SK-N-SH (cell line): ENCODE data around the gene COL23A1. TPM values are rescaled to one million over a fixed set of nuclear protein-coding genes. Genes with fewer than 3 reads are reported as not detected.

Experiments used
- CTCF ChIA-PET: fragments of 300-600, 350-600 bp; formaldehyde crosslinking; extraction: SDS; loops from one replicate; lab custom pipeline; 2021; lab: Yijun Ruan, JAX
- POLR2A ChIA-PET: fragments of 350-600 bp; sonication (Branson Sonifier 250); formaldehyde crosslinking; extraction: SDS; loops from one replicate; lab custom pipeline; 2020; ENCODE audit warnings: antibody characterized with exemption, inconsistent platforms; lab: Yijun Ruan, JAX
- DNase-seq: peaks from one replicate; pipeline ENCODE4 v3.0.0; 2012
- H2AFZ ChIP-seq: fragments of 200-600 bp; sonication (generic); 2 replicates; pipeline ENCODE4 v1.8.1; 2016; ENCODE audit warnings: antibody characterized with exemption, mild to moderate bottlenecking, low read depth
- H3F3A ChIP-seq: fragments of 200-600 bp; sonication (generic); replicated peaks from 2 replicates; pipeline ENCODE3; 2016; ENCODE audit warnings: antibody characterized with exemption, mild to moderate bottlenecking; ENCODE audit not compliant: insufficient read depth
- H3K27ac ChIP-seq, 2 experiments: fragments of 200-500 bp in 1 of 2; fragments of 200-600 bp in 1 of 2; sonication (Bioruptor generic) in 1 of 2; sonication (generic), shearing (Covaris generic) in 1 of 2; 2 replicates each; pipeline versions ENCODE4 v1.5.1 to v1.6.1; 2014 to 2016; ENCODE audit warnings: low read depth in 2 of 2, inconsistent platforms in 1 of 2, low read length in 1 of 2, mild to moderate bottlenecking in 1 of 2, mixed read lengths in 1 of 2
- H3K27me3 ChIP-seq: fragments of 200-600 bp; sonication (generic), shearing (Covaris generic); 2 replicates; pipeline ENCODE4 v1.6.1; 2016; ENCODE audit warnings: mixed run types; ENCODE audit not compliant: insufficient read depth
- H3K36me3 ChIP-seq, 2 experiments: fragments of 200-500 bp in 1 of 2; fragments of 200-600 bp in 1 of 2; sonication (Bioruptor generic) in 1 of 2; sonication (generic) in 1 of 2; replicated peaks in 1 of 2; 2 replicates each; pipeline versions ENCODE3 to v1.5.1; 2014 to 2016; ENCODE audit warnings: low read length in 1 of 2, mild to moderate bottlenecking in 1 of 2; ENCODE audit not compliant: insufficient read depth in 2 of 2, control insufficient read depth in 1 of 2
- H3K4me1 ChIP-seq, 2 experiments: fragments of 200-500 bp in 1 of 2; fragments of 200-600 bp in 1 of 2; sonication (Bioruptor generic) in 1 of 2; sonication (generic), shearing (Covaris generic) in 1 of 2; 2 replicates each; pipeline versions ENCODE4 v1.5.1 to v1.6.1; 2014 to 2016; ENCODE audit warnings: low read depth in 1 of 2, low read length in 1 of 2, mixed run types in 1 of 2; ENCODE audit not compliant: insufficient read depth in 2 of 2, control insufficient read depth in 1 of 2
- H3K4me2 ChIP-seq: fragments of 200-600 bp; sonication (generic), shearing (Covaris generic); 2 replicates; pipeline ENCODE4 v1.6.1; 2017; ENCODE audit warnings: mixed run types
- H3K4me3 ChIP-seq, 2 experiments: fragments of 200-500 bp in 1 of 2; fragments of 200-600 bp in 1 of 2; sonication (Bioruptor generic) in 1 of 2; sonication (generic), shearing (Covaris generic) in 1 of 2; 2 replicates each; pipeline versions ENCODE4 v1.5.1 to v1.8.1; 2014 to 2016; ENCODE audit warnings: low read depth in 2 of 2, inconsistent platforms in 1 of 2, low read length in 1 of 2, mild to moderate bottlenecking in 1 of 2, mixed read lengths in 1 of 2, moderate library complexity in 1 of 2
- H3K79me2 ChIP-seq: fragments of 200-600 bp; sonication (generic); 2 replicates; pipeline ENCODE4 v1.8.1; 2017; ENCODE audit warnings: mild to moderate bottlenecking; ENCODE audit not compliant: insufficient read depth
- H3K9ac ChIP-seq: fragments of 200-600 bp; sonication (generic); 2 replicates; pipeline ENCODE4 v1.6.1; 2017; ENCODE audit warnings: mixed run types
- H3K9me2 ChIP-seq: fragments of 200-600 bp; sonication (generic); 2 replicates; pipeline ENCODE4 v1.6.1; 2017; ENCODE audit warnings: mixed run types
- H3K9me3 ChIP-seq: fragments of 200-600 bp; sonication (generic); 2 replicates; pipeline ENCODE4 v1.6.1; 2017; ENCODE audit warnings: mixed run types, mild to moderate bottlenecking, moderate library complexity
- H4K20me1 ChIP-seq: fragments of 200-600 bp; sonication (generic); 2 replicates; pipeline ENCODE4 v1.6.1; 2017; ENCODE audit warnings: mild to moderate bottlenecking, mixed run types; ENCODE audit not compliant: insufficient read depth
- EZH2phosphoT487 ChIP-seq: fragments of 200-600 bp; sonication (generic); IDR thresholded peaks from 2 replicates; pipeline ENCODE4 v1.6.1; 2017; ENCODE audit warnings: low read depth, mixed run types, mild to moderate bottlenecking, antibody characterized with exemption, moderate library complexity, borderline replicate concordance
- MXI1 ChIP-seq: IDR thresholded peaks from 2 replicates; pipeline ENCODE4 v1.6.1; 2012; ENCODE audit warnings: mild to moderate bottlenecking, low read depth, low read length, improper control_type of control experiment
- NFIC ChIP-seq: IDR thresholded peaks from 2 replicates; pipeline ENCODE4 v1.4.0; 2012; ENCODE audit warnings: borderline replicate concordance
- RCOR1 ChIP-seq: fragments of 150-350 bp; IDR thresholded peaks from 2 replicates; pipeline ENCODE4 v1.6.1; 2017; ENCODE audit warnings: antibody characterized with exemption, low read length
- USF2 ChIP-seq: fragments of 150-350 bp; IDR thresholded peaks from 2 replicates; pipeline ENCODE4 v1.6.1; 2017; ENCODE audit warnings: antibody characterized with exemption, low read length, low read depth, borderline replicate concordance
- YY1 ChIP-seq: IDR thresholded peaks from 2 replicates; pipeline ENCODE4 v1.4.0; 2012; ENCODE audit warnings: low read depth, mild to moderate bottlenecking
- ZBTB33 ChIP-seq: IDR thresholded peaks from 2 replicates; pipeline ENCODE4 v1.4.0; 2012; ENCODE audit warnings: low read depth, borderline replicate concordance
- WGBS: methylation state at CpG from one replicate; pipeline ENCODE4 v1.1.6; 2017; ENCODE audit warnings: low lambda C conversion rate; 5-methylcytosine and 5-hydroxymethylcytosine counted together
- polyA plus RNA-seq, 3 experiments: library from polyadenylated mRNA; depleted of rRNA; stranded (reverse); fragments of >200 nt; gene quantifications; 2 replicates each; pipeline ENCODE4 v1.2.3, GENCODE V29; 2012

Gene COL23A1
- polyA plus RNA-seq, 1 of the 3 experiments (the other 2 are of a cell fraction), result 0.10 TPM

GRCh38 chr5:178580271-178580955 lies 9.8 kb downstream of the COL23A1 start:
- CTCF ChIA-PET, result interaction anchor here (2.4 kb wide), 1 partner anchor 10 kb away, joined by 10 read pairs; the partner anchor contains the start of gene COL23A1
- no peaks in the 10 kb centered on the region; a peak in 1 of 4 replicates for H3K4me1 ChIP-seq

GRCh38 chr5:178577944-178578343 lies 12.2 kb downstream of the COL23A1 start:
- 50% methylated on average over 7 of the region's 7 CpGs for WGBS
- H3K4me3 ChIP-seq, result no peak overlapping the region
- no peaks in the 10 kb centered on the region for H3K9me2 ChIP-seq
- no peak overlapping the region for H3K27ac ChIP-seq
- H3K36me3 ChIP-seq, result no peaks in the 10 kb centered on the region
- no peaks in the 10 kb centered on the region for H3K79me2 ChIP-seq
- no peaks in the 10 kb centered on the region for H3F3A ChIP-seq
- DNase-seq, result no peak
- H4K20me1 ChIP-seq, result no peaks in the 10 kb centered on the region
- no peak overlapping the region for H3K9ac ChIP-seq
- ChIA-PET POLR2A (no interaction called here), CTCF (interaction anchor here (0.8 kb wide), 1 partner anchor 26 kb away, joined by 3 read pairs; no protein-coding TSS in a partner anchor)
- H3K9me3 ChIP-seq, result no peaks in the 10 kb centered on the region
- H3K4me2 ChIP-seq, result no peak overlapping the region
- H2AFZ ChIP-seq, result no peak overlapping the region
- H3K4me1 ChIP-seq, result no peaks in the 10 kb centered on the region
- H3K27me3 ChIP-seq, result no peaks in the 10 kb centered on the region
- TF ChIP-seq USF2 (no peak), ZBTB33 (no peak), NFIC (no peak), MXI1 (no peak), EZH2phosphoT487 (no peak), YY1 (no peak)

More at GRCh38 chr5:178580271-178580955, 9.8 kb downstream of the COL23A1 start:
- no peaks in the 10 kb centered on the region for H3K36me3 ChIP-seq
- H3K79me2 ChIP-seq, result no peaks in the 10 kb centered on the region
- no peak overlapping the region for H3K4me2 ChIP-seq
- no peak for TF ChIP-seq YY1
- TF ChIP-seq RCOR1, result no peak
- H2AFZ ChIP-seq, result no peak overlapping the region
- no peaks in the 10 kb centered on the region for H3K9me2 ChIP-seq
- POLR2A ChIA-PET, result no interaction called here
- H4K20me1 ChIP-seq, result no peaks in the 10 kb centered on the region
- H3K9me3 ChIP-seq, result no peaks in the 10 kb centered on the region
- no peak for DNase-seq
- WGBS, result 46% methylated on average over 15 of the region's 15 CpGs
- no peak overlapping the region for H3K27ac ChIP-seq
- no peak overlapping the region for H3K9ac ChIP-seq
- no peak overlapping the region for H3K4me3 ChIP-seq
- no peaks in the 10 kb centered on the region for H3K27me3 ChIP-seq
- no peaks in the 10 kb centered on the region for H3F3A ChIP-seq
